Measurements from ENCODE around the gene DKC1. TPM values are rescaled to one million over a fixed set of nuclear protein-coding genes. Genes with fewer than 3 reads are reported as not detected.

DKC1 gene
- total and polyA plus RNA-seq, 2 experiments from 2014 or later = 120 to 165 TPM

DNA sequence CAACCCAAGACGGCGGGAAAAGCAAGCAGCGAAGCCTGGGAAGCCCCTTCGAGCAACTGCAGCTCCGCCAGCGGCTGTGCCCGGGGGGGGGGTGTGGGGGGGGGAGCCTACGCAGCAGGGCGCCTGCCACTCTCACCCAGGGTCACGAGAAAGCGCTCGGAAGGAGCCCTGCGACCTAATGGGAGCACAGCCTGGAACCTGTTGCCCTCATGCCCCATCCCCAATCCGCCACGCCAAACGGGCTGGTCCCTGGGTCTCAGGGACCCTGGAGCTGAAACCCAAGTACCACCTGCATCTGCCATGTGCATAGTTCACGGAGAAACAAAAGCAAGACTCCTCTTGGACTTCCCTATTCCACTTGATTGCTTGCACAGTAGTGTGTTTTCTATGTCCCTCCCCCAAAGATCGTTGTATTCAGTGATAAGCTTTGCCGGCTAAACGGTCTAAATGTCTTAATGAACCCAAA lies 11.4 kb upstream of the DKC1 start:
- H3K4me2 ChIP-seq = peak overlapping the region; percentile 71
- H2AFZ ChIP-seq = 0 out of 2 replicates have a peak overlapping the region, but pooled peaks have one; percentile 28
- Mint-ChIP-seq H3K27ac (no peak overlapping the region), H3K4me1 (peaks cover 9% of the 10 kb centered on the region), H3K4me3 (peak overlapping the region; percentile 64), H3K9me3 (no peaks in the 10 kb centered on the region), H3K27me3 (ENCODE audit: insufficient read depth, low read depth, poor library complexity) (peaks cover 33% of the 10 kb centered on the region), H3K36me3 (ENCODE audit: low read depth) (no peaks in the 10 kb centered on the region)
- H4K20me1 ChIP-seq (replicated peaks; ENCODE audit: insufficient read depth) = no peaks in the 10 kb centered on the region
- H3K79me2 ChIP-seq (replicated peaks; ENCODE audit: insufficient read depth) = no peaks in the 10 kb centered on the region
- ATAC-seq (no peak), DNase-seq (ENCODE audit: low spot score) (peak; percentile 27)
- peak overlapping the region; percentile 41 for H3K4me3 ChIP-seq
- no peaks in the 10 kb centered on the region for H3K36me3 ChIP-seq (ENCODE audit: insufficient read depth)
- TF ChIP-seq, protein P1, sequence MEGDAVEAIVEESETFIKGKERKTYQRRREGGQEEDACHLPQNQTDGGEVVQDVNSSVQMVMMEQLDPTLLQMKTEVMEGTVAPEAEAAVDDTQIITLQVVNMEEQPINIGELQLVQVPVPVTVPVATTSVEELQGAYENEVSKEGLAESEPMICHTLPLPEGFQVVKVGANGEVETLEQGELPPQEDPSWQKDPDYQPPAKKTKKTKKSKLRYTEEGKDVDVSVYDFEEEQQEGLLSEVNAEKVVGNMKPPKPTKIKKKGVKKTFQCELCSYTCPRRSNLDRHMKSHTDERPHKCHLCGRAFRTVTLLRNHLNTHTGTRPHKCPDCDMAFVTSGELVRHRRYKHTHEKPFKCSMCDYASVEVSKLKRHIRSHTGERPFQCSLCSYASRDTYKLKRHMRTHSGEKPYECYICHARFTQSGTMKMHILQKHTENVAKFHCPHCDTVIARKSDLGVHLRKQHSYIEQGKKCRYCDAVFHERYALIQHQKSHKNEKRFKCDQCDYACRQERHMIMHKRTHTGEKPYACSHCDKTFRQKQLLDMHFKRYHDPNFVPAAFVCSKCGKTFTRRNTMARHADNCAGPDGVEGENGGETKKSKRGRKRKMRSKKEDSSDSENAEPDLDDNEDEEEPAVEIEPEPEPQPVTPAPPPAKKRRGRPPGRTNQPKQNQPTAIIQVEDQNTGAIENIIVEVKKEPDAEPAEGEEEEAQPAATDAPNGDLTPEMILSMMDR (conservative IDR thresholded peaks at IDR 0.05; ENCODE audit: low read depth in 2 of 2) = no peak
- no peak for TF ChIP-seq NANOG (IDR thresholded peaks at IDR 0.05; ENCODE audit: borderline replicate concordance)
- no peak for TF ChIP-seq JUNB (IDR thresholded peaks at IDR 0.05; ENCODE audit: unreplicated experiment)
- TF ChIP-seq, protein P2, sequence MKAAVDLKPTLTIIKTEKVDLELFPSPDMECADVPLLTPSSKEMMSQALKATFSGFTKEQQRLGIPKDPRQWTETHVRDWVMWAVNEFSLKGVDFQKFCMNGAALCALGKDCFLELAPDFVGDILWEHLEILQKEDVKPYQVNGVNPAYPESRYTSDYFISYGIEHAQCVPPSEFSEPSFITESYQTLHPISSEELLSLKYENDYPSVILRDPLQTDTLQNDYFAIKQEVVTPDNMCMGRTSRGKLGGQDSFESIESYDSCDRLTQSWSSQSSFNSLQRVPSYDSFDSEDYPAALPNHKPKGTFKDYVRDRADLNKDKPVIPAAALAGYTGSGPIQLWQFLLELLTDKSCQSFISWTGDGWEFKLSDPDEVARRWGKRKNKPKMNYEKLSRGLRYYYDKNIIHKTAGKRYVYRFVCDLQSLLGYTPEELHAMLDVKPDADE (IDR thresholded peaks at IDR 0.05) = no peak
- TF ChIP-seq ZNF331 (CRISPR knock-in tag; IDR thresholded peaks at IDR 0.05; ENCODE audit: low read depth) = no peak
- TF ChIP-seq EZH2 (IDR thresholded peaks at IDR 0.05; ENCODE audit: low read depth, unreplicated experiment) = no peak
- TF ChIP-seq POLR2AphosphoS5 (IDR thresholded peaks at IDR 0.05; ENCODE audit: low read depth) = no peak
- TF ChIP-seq EZH2phosphoT487 (IDR thresholded peaks at IDR 0.05; ENCODE audit: unreplicated experiment) = no peak
- TF ChIP-seq ZNF114 (CRISPR knock-in tag; IDR thresholded peaks at IDR 0.05) = no peak
- TF ChIP-seq, protein P3, sequence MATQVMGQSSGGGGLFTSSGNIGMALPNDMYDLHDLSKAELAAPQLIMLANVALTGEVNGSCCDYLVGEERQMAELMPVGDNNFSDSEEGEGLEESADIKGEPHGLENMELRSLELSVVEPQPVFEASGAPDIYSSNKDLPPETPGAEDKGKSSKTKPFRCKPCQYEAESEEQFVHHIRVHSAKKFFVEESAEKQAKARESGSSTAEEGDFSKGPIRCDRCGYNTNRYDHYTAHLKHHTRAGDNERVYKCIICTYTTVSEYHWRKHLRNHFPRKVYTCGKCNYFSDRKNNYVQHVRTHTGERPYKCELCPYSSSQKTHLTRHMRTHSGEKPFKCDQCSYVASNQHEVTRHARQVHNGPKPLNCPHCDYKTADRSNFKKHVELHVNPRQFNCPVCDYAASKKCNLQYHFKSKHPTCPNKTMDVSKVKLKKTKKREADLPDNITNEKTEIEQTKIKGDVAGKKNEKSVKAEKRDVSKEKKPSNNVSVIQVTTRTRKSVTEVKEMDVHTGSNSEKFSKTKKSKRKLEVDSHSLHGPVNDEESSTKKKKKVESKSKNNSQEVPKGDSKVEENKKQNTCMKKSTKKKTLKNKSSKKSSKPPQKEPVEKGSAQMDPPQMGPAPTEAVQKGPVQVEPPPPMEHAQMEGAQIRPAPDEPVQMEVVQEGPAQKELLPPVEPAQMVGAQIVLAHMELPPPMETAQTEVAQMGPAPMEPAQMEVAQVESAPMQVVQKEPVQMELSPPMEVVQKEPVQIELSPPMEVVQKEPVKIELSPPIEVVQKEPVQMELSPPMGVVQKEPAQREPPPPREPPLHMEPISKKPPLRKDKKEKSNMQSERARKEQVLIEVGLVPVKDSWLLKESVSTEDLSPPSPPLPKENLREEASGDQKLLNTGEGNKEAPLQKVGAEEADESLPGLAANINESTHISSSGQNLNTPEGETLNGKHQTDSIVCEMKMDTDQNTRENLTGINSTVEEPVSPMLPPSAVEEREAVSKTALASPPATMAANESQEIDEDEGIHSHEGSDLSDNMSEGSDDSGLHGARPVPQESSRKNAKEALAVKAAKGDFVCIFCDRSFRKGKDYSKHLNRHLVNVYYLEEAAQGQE (IDR thresholded peaks at IDR 0.05; ENCODE audit: unreplicated experiment) = no peak
- TF ChIP-seq, protein P4, sequence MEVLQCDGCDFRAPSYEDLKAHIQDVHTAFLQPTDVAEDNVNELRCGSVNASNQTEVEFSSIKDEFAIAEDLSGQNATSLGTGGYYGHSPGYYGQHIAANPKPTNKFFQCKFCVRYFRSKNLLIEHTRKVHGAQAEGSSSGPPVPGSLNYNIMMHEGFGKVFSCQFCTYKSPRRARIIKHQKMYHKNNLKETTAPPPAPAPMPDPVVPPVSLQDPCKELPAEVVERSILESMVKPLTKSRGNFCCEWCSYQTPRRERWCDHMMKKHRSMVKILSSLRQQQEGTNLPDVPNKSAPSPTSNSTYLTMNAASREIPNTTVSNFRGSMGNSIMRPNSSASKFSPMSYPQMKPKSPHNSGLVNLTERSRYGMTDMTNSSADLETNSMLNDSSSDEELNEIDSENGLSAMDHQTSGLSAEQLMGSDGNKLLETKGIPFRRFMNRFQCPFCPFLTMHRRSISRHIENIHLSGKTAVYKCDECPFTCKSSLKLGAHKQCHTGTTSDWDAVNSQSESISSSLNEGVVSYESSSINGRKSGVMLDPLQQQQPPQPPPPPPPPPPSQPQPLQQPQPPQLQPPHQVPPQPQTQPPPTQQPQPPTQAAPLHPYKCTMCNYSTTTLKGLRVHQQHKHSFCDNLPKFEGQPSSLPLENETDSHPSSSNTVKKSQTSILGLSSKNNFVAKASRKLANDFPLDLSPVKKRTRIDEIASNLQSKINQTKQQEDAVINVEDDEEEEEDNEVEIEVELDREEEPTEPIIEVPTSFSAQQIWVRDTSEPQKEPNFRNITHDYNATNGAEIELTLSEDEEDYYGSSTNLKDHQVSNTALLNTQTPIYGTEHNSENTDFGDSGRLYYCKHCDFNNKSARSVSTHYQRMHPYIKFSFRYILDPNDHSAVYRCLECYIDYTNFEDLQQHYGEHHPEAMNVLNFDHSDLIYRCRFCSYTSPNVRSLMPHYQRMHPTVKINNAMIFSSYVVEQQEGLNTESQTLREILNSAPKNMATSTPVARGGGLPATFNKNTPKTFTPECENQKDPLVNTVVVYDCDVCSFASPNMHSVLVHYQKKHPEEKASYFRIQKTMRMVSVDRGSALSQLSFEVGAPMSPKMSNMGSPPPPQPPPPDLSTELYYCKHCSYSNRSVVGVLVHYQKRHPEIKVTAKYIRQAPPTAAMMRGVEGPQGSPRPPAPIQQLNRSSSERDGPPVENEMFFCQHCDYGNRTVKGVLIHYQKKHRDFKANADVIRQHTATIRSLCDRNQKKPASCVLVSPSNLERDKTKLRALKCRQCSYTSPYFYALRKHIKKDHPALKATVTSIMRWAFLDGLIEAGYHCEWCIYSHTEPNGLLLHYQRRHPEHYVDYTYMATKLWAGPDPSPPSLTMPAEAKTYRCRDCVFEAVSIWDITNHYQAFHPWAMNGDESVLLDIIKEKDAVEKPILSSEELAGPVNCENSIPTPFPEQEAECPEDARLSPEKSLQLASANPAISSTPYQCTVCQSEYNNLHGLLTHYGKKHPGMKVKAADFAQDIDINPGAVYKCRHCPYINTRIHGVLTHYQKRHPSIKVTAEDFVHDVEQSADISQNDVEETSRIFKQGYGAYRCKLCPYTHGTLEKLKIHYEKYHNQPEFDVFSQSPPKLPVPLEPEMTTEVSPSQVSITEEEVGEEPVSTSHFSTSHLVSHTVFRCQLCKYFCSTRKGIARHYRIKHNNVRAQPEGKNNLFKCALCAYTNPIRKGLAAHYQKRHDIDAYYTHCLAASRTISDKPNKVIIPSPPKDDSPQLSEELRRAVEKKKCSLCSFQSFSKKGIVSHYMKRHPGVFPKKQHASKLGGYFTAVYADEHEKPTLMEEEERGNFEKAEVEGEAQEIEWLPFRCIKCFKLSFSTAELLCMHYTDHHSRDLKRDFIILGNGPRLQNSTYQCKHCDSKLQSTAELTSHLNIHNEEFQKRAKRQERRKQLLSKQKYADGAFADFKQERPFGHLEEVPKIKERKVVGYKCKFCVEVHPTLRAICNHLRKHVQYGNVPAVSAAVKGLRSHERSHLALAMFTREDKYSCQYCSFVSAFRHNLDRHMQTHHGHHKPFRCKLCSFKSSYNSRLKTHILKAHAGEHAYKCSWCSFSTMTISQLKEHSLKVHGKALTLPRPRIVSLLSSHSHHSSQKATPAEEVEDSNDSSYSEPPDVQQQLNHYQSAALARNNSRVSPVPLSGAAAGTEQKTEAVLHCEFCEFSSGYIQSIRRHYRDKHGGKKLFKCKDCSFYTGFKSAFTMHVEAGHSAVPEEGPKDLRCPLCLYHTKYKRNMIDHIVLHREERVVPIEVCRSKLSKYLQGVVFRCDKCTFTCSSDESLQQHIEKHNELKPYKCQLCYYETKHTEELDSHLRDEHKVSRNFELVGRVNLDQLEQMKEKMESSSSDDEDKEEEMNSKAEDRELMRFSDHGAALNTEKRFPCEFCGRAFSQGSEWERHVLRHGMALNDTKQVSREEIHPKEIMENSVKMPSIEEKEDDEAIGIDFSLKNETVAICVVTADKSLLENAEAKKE (CRISPR knock-in tag; IDR thresholded peaks at IDR 0.05) = no peak
- no peak for TF ChIP-seq CREB1 (CRISPR knock-in tag; IDR thresholded peaks at IDR 0.05; ENCODE audit: low read depth)
- peaks cover 39% of the 10 kb centered on the region for H3K27me3 ChIP-seq (ENCODE audit: insufficient read depth)
- H3F3A ChIP-seq (replicated peaks; ENCODE audit: low read depth) = no peaks in the 10 kb centered on the region
- H3K27ac ChIP-seq (ENCODE audit: low read depth) = no peak overlapping the region
- H3K4me1 ChIP-seq (ENCODE audit: insufficient read depth) = peaks cover 4% of the 10 kb centered on the region; the same call in 1 of the 2 replicates
- no peaks in the 10 kb centered on the region for H3K9me2 ChIP-seq (ENCODE audit: insufficient read depth)

All from GM23338 (cell line).